ENCODE measurements around the gene VSIG2.
"Not testable (repeated sequence)": the region's sequence is repeated elsewhere in the genome, so short reads cannot be mapped to it uniquely, and the experiment has no call there.

VSIG2 gene, protein sequence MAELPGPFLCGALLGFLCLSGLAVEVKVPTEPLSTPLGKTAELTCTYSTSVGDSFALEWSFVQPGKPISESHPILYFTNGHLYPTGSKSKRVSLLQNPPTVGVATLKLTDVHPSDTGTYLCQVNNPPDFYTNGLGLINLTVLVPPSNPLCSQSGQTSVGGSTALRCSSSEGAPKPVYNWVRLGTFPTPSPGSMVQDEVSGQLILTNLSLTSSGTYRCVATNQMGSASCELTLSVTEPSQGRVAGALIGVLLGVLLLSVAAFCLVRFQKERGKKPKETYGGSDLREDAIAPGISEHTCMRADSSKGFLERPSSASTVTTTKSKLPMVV

GRCh38 chr11:124751741-124752470 lies at the start of gene VSIG2:
Gene VSIG2, minus strand, starts transcription at chr11:124752255. Its CDS starts 118 bp downstream, at chr11:124752137.
- no peak for DNase-seq (ENCODE audit: low read depth in 2 of 2)

GRCh38 chr11:124801014-124801413 lies 49.0 kb upstream of the VSIG2 start:
- no peak for DNase-seq (ENCODE audit: low read depth in 2 of 2)

DNA sequence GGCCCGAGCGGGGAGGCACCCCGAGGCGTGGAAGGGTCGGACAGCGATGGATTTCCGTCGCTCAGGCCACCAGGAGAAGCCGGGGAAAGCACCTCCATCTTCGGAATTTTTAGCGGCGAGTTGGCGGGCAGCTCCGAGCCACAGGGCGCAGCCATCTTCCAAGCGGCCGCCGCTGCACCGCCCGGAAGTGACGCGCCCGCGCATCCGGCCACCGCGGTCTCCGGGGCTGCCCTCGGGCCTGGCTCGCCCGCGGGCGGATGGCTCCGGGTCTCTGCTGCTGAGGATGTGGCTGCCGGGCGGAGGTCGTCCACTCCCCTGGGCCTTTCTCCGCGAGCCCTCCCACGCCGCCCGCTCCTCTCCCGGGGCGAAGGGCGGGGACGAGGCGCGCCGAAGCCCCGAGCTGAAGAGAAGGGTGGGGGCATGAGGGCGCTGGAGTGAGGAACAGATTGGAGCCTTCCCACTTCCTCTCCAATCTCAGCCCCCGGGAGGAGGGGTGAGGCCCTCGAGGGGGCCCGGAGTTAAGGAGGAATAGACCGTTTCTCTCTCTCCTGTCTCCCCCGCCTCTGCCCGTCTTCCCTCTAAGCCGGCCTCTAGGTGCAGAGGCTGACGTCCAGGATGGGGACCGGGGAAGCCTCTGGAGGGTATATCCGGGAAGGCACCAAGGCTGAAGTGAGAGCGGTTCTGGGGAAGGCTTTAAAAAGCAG lies 48.3 kb upstream of the VSIG2 start, which contains the start of gene MSANTD2:
TSS of gene MSANTD2 (minus strand) at position 181 of the 704 bp plus-strand sequence. CDS start at position 155, 26 bp downstream.
- DNase-seq (ENCODE audit: low read depth in 2 of 2), result peak; percentile 56

GRCh38 chr11:124799348-124800225 lies 47.5 kb upstream of the VSIG2 start:
- peak in 1 of 2 donors; percentile 7 for DNase-seq (ENCODE audit: low read depth in 2 of 2)

DNA sequence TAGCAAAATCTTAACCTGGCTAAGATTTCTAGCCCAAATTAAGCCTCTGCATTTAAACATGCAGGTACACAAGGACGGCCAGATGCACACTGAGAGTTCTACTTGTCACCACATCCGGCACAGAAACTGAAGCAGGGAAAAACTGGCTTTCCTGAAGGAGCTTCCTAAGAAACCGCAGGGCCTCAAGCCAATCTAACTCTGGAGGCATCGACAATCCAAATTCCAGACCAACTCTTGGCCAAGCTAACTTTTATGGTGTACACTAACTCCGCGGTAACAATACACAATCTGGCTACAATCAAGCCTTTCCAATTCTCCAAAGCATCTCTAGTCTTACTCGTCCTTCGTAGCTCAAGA lies 46.9 kb upstream of the VSIG2 start:
- no peak for DNase-seq (ENCODE audit: low read depth in 2 of 2)

- no peak for DNase-seq (ENCODE audit: low read depth in 2 of 2)
These were observed 44.3 kb upstream of the VSIG2 start for GRCh38 chr11:124796312-124796711.

- no peak for DNase-seq (ENCODE audit: low read depth in 2 of 2)
These were observed 41.6 kb upstream of the VSIG2 start for GRCh38 chr11:124793466-124794278.

DNA sequence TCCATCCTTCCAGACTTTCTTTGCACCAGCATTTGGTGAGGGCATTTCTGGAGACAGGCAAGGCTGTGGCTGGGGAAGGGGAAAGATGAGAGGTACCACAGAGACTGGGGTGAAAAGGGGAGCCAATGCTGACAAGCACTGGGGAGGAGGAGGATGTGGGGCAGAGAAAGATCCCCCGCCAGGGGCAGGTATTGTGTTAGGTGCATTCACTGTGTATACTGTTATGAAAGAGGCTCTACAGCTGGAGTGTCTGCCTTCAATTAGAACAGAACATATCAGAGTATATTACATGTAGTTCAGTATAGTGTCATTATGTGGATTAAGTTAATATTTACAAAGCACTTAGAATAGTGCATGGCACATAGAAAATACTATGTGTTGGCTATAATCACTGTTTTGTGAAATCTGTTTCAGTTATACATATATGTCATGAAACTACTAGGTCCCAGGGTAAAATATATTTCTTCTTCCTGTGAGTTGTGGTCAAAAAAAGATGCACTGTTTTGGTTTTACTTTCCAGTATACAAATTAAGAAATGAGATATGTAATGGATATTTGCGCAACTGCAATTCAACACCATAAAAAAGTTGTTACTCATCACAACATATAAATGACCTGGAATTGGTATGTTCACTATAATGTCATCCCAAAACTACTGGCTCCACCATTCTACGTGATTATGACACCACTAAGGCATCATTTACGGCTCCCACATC lies 39.7 kb upstream of the VSIG2 start:
- no peak for DNase-seq (ENCODE audit: low read depth in 2 of 2)

DNA sequence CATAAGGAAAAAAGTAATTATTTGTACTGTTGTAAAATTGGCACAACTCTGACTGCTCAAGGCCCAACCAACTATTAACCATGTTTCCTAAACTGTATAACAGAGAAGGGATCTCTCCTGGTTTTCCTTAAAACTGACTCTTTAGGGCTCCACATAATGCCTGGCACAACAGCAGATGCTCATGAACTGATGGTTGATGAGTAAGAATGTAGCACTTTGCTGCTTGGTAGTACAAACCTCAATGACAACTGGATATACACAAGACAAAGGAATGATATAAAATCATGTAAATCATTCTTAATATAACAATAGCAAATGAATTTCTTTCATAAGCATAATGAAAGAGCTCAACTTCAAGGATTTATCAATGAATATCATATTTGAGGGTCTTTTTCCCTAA lies 36.5 kb upstream of the VSIG2 start:
- no peak for DNase-seq (ENCODE audit: low read depth in 2 of 2)

DNA sequence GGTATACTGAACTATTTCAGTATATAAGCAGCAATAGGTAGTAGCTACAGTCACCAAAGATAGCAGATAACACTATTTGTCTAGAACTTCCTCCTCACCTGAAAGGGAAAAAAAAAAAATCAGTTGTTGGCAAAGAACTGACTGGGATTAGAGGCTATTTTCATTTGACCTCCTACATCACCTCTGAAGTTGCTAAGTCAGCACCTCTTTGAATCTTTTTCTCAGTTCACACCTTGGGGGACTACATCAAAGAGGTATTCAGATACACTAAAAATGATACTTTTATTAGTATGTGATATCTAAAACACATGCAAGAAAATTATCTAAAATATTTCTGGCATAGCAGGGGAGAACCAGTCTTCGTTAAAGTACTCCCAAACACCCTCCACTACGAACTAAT lies 32.0 kb upstream of the VSIG2 start:
- DNase-seq (ENCODE audit: low read depth in 2 of 2), result no peak

DNA sequence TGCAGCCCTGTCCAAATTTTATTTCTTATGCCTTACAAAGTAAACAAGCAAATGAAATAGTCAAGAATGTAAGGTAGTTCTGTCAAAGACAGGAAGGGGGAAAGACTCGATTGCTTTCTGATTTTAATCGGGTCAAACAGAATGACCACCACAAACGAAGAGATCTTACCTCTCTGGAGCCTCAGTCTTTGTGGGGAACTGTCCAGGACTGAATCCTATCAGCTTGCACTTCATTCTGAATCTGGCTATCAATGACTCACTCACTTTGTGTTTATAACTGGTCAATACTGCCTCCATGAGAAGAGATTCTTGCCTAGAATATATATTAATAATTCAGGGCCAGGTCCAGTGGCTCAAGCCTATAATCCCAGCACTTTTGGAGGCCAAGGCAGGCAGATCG lies 30.9 kb upstream of the VSIG2 start:
- no peak for DNase-seq (ENCODE audit: low read depth in 2 of 2)

DNA sequence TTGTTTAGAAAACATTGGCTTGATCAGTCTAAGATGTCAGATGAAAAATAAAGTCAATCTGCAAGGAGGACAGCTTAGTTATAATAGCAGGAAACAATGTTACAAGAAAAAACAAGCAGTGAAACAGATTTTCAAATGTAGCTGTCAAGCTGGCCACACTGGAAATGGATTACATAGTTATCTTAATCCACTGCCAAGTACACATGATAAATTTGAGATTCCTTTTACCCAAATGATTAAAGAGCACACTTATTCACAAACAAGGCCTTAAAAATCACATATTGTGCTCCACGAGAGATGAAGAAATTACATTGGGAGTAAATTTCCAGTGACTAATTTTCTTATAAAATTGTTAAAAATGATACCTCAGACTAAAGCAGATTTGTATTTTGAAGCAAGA lies 27.5 kb upstream of the VSIG2 start:
- DNase-seq (ENCODE audit: low read depth in 2 of 2), result no peak

- no peak for DNase-seq (ENCODE audit: low read depth in 2 of 2)
These were observed 26.2 kb upstream of the VSIG2 start for GRCh38 chr11:124778281-124778680.

- DNase-seq (ENCODE audit: low read depth in 2 of 2), result no peak
These were observed 25.0 kb upstream of the VSIG2 start for GRCh38 chr11:124776865-124777645.

GRCh38 chr11:124770959-124771358 lies 18.9 kb upstream of the VSIG2 start:
- DNase-seq (ENCODE audit: low read depth in 2 of 2), result not testable (repeated sequence)

DNA sequence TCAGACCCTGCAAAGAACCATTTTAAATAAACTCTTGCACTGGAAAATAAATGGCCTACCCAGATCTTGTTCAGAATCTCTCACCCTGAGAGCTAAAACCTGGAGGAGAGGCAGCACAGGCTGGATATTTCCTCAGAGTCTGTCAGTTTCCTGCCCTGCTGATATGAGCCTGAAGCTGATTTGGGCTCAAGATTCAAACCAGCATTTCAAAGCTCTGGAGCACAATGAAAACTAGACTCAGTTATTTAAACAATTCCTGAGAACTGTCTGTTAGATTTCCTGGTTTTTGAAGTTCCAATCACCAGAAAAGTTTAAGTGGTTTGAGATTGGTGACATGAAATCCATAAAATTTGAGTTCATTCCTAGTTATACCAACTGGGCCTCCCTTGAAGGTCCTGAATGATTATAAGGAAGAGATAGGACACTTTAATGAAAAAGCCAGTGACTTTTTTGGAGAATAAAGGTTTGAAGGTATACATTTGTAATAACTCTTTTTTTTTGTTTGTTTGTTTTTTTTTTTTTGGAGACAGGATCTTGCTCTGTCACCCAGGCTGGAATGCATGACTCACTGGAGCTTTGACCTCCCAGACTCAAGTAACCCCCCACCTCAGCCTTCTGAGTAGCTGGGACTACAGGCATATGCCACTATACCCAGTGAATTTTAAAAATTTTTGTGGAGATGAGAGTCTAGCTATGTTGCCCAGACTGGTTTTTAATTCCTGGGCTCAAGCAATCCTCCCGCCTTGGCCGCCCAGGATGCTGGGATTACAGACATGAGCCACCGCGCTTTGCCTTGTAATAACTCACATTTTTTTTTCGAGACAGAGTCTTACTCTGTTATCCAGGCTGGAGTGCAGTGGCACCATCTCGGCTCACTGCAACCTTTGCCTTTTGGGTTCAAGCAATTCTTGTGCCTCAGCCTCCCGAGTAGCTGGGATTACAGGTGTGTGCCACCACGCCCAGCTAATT lies 18.0 kb upstream of the VSIG2 start:
- no peak for DNase-seq (ENCODE audit: low read depth in 2 of 2)

DNA sequence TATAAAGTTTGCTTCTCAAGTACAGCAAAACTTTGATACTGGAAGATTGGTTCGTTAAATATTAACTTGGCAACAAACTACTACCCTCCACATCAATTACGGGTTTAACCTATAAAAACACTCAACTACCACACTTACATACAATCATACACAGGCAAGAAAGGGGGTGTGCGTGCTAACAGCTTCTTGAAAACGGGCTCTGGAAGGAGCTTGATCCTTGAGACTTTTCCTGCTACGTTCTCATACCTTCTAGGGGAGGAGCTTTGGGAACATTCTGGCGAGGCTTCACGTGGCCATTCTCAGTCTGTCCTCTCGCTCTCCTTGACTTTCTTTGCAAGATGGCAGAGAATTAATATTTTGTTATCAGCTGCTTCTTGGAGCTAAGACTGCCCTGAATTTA lies 16.9 kb upstream of the VSIG2 start:
- no peak for DNase-seq (ENCODE audit: low read depth in 2 of 2)

- DNase-seq (ENCODE audit: low read depth in 2 of 2), result no peak
These were observed 14.1 kb upstream of the VSIG2 start for GRCh38 chr11:124766156-124766555.
